HCT116 (cell line): ENCODE results near the gene BICRA. TPM values are rescaled to one million over a fixed set of nuclear protein-coding genes. Genes with fewer than 3 reads are reported as not detected.

Experiments
- ATAC-seq: fragments of 200-7000 bp; cut with Tn5 transposase; 2 replicates; pipeline ENCODE4 v1.9.1; 2020; ENCODE audit warnings: mild to moderate bottlenecking, moderate library complexity
- BruUV-seq: library from RNA; stranded (reverse); fragments of 400-500 nt; replicated peaks from 2 replicates; lab custom pipeline; 2021; lab: Mats Ljungman, UMichigan
- CTCF ChIA-PET: fragments of 300-600 bp; sonication (Branson Sonifier 250); formaldehyde crosslinking; loops from one replicate; lab custom pipeline; 2021; ENCODE audit warnings: antibody characterized with exemption; lab: Charles Lee
- POLR2A ChIA-PET: fragments of 300-600, 350-600 bp; sonication (Branson Sonifier 250); formaldehyde crosslinking; loops from one replicate; lab custom pipeline; 2021; ENCODE audit warnings: antibody characterized with exemption; lab: Charles Lee
- RAD21 ChIA-PET, 2 experiments: fragments of 300-600 bp; sonication (Branson Sonifier 250); formaldehyde crosslinking; loops; one replicate each; lab custom pipeline; 2023; ENCODE audit warnings: low total read pairs in 2 of 2; ENCODE audit not compliant: uncharacterized antibody in 2 of 2, unreplicated experiment in 2 of 2, low non-redundant PET in 1 of 2; lab: Charles Lee
- DNase-seq: peaks from one replicate; pipeline ENCODE4 v3.0.0-alpha.2; 2010; ENCODE audit warnings: low read depth, low spot score
- H2AFZ ChIP-seq: fragments of 200-600 bp; shearing (Covaris generic), sonication (generic); 2 replicates; pipeline ENCODE4 v1.6.1; 2017; ENCODE audit warnings: low read depth, mixed run types, mixed read lengths, antibody characterized with exemption, low read length; ENCODE audit not compliant: poor library complexity, severe bottlenecking
- H3K27ac ChIP-seq: 2 replicates; pipeline ENCODE4 v1.5.1; 2012; ENCODE audit warnings: low read depth, low read length
- H3K27me3 ChIP-seq: fragments of 200-600 bp; sonication (generic); 2 replicates; pipeline ENCODE4 v1.6.1; 2016; ENCODE audit warnings: mixed run types, low read length, mixed read lengths; ENCODE audit not compliant: insufficient read depth
- H3K36me3 ChIP-seq, 2 experiments: fragments of 200-500 bp in 1 of 2; fragments of 200-600 bp in 1 of 2; sonication (Bioruptor generic) in 1 of 2; sonication (generic) in 1 of 2; 2 replicates each; pipeline versions ENCODE4 v1.5.1 to v1.6.1; 2014 to 2016; ENCODE audit warnings: low read length in 2 of 2, inconsistent platforms in 1 of 2, mixed read lengths in 1 of 2, mixed run types in 1 of 2; ENCODE audit not compliant: insufficient read depth in 2 of 2, control insufficient read depth in 1 of 2
- H3K4me1 ChIP-seq, 2 experiments: fragments of 200-600 bp in 1 of 2; sonication (generic) in 1 of 2; 2 replicates each; pipeline versions ENCODE4 v1.5.1 to v1.6.1; 2012 to 2017; ENCODE audit warnings: low read length in 2 of 2, inconsistent platforms in 1 of 2, mild to moderate bottlenecking in 1 of 2, mixed read lengths in 1 of 2, mixed run types in 1 of 2, moderate library complexity in 1 of 2; ENCODE audit not compliant: insufficient read depth in 2 of 2, control insufficient read depth in 1 of 2
- H3K4me2 ChIP-seq: fragments of 200-600 bp; sonication (generic); 2 replicates; pipeline ENCODE4 v1.6.1; 2017; ENCODE audit warnings: mixed run types, low read length, mixed read lengths
- H3K4me3 ChIP-seq, 2 experiments: fragments of 200-600 bp in 1 of 2; sonication (generic) in 1 of 2; replicated peaks in 1 of 2; 2 replicates each; pipeline ENCODE4 v1.5.1; 2011 to 2016; ENCODE audit warnings: low read length in 2 of 2, control low read depth in 1 of 2, low read depth in 1 of 2, mild to moderate bottlenecking in 1 of 2, mixed read lengths in 1 of 2, mixed run types in 1 of 2
- H3K79me2 ChIP-seq: fragments of 200-600 bp; sonication (generic); 2 replicates; pipeline ENCODE4 v1.6.1; 2017; ENCODE audit warnings: mild to moderate bottlenecking, mixed run types, low read length, moderate library complexity, mixed read lengths; ENCODE audit not compliant: insufficient read depth
- H3K9ac ChIP-seq: fragments of 200-600 bp; sonication (generic); 2 replicates; pipeline ENCODE4 v1.6.1; 2016; ENCODE audit warnings: low read length, mixed read lengths
- H3K9me2 ChIP-seq: fragments of 200-600 bp; sonication (generic), shearing (Covaris generic); 2 replicates; pipeline ENCODE4 v1.6.1; 2017; ENCODE audit warnings: mixed run types, mild to moderate bottlenecking, moderate library complexity; ENCODE audit not compliant: insufficient read depth
- H3K9me3 ChIP-seq, 2 experiments: fragments of 200-500 bp in 1 of 2; fragments of 200-600 bp in 1 of 2; sonication (Bioruptor generic) in 1 of 2; sonication (generic) in 1 of 2; 2 replicates each; pipeline ENCODE4 v1.6.1; 2014 to 2017; ENCODE audit warnings: low read length in 2 of 2, mixed read lengths in 2 of 2, inconsistent platforms in 1 of 2, low read depth in 1 of 2, mild to moderate bottlenecking in 1 of 2, mixed run types in 1 of 2, moderate library complexity in 1 of 2; ENCODE audit not compliant: control insufficient read depth in 1 of 2, insufficient read depth in 1 of 2
- H4K20me1 ChIP-seq: fragments of 200-600 bp; sonication (generic), shearing (Covaris generic); 2 replicates; pipeline ENCODE4 v1.6.1; 2017; ENCODE audit warnings: mixed run types, mild to moderate bottlenecking, moderate library complexity; ENCODE audit not compliant: insufficient read depth
- EGR1 ChIP-seq: IDR thresholded peaks from 2 replicates; pipeline ENCODE4 v1.6.1; 2012; ENCODE audit warnings: low read depth
- EZH2 ChIP-seq: fragments of 200-600 bp; sonication (generic); IDR thresholded peaks from 2 replicates; pipeline ENCODE4 v1.6.1; 2017; ENCODE audit warnings: antibody characterized with exemption, mixed run types
- EZH2phosphoT487 ChIP-seq: fragments of 200-600 bp; IDR thresholded peaks from 2 replicates; pipeline ENCODE4 v1.6.1; 2018; ENCODE audit warnings: antibody characterized with exemption, borderline replicate concordance
- FOSL1 ChIP-seq: IDR thresholded peaks from 2 replicates; pipeline ENCODE4 v1.6.1; 2012; ENCODE audit warnings: low read depth
- RAD21 ChIP-seq: IDR thresholded peaks from 2 replicates; pipeline ENCODE4 v1.6.1; 2012; ENCODE audit warnings: low read depth, mild to moderate bottlenecking
- SIN3A ChIP-seq: IDR thresholded peaks from 2 replicates; pipeline ENCODE4 v1.6.1; 2012; ENCODE audit warnings: low read depth
- TCF7L2 ChIP-seq: IDR thresholded peaks from 2 replicates; pipeline ENCODE4 v1.7.0; 2011; ENCODE audit warnings: borderline replicate concordance, inconsistent platforms; ENCODE audit not compliant: insufficient read depth, insufficient read length; ENCODE audit errors: extremely low read depth
- ZFX ChIP-seq: fragments of 450-650 bp; IDR thresholded peaks from 2 replicates; pipeline ENCODE4 v1.6.1; 2017
- intact Hi-C: fragments of 100-400 bp; cut with micrococcal nuclease; formaldehyde crosslinking; loops from 2 replicates; pipeline ENCODE4 v1.10.0; 2022
- total RNA-seq: library from RNA; stranded (reverse); gene quantifications from one replicate; pipeline ENCODE4 v1.2.1, GENCODE V29; 2021; ENCODE audit not compliant: unreplicated experiment
- TF ChIP-seq, protein P1 (sequence below): IDR thresholded peaks from 2 replicates; pipeline ENCODE4 v1.6.1; 2012
- TF ChIP-seq, protein P2 (sequence below): IDR thresholded peaks from 2 replicates; pipeline ENCODE4 v1.6.1; 2012
- TF ChIP-seq, protein P3 (sequence below): IDR thresholded peaks from 2 replicates; pipeline ENCODE4 v1.6.1; 2011; ENCODE audit warnings: mild to moderate bottlenecking, low read length, moderate library complexity; ENCODE audit not compliant: insufficient replicate concordance; ENCODE audit errors: extremely low read depth
- TF ChIP-seq, protein P4 (sequence below), 3 experiments: fragments of 200-600 bp in 1 of 3; sonication (generic) in 1 of 3; IDR thresholded peaks in 2 of 3; conservative IDR thresholded peaks in 1 of 3; 2 replicates each; pipeline ENCODE4 v1.5.1; 2012 to 2017; ENCODE audit warnings: low read depth in 2 of 3, low read length in 2 of 3, antibody characterized with exemption in 1 of 3, borderline replicate concordance in 1 of 3, control low read depth in 1 of 3, mild to moderate bottlenecking in 1 of 3, mixed read lengths in 1 of 3, mixed run types in 1 of 3, moderate library complexity in 1 of 3; ENCODE audit not compliant: insufficient read depth in 1 of 3

BICRA gene
- total RNA-seq, 1 experiment from 2014 or later: 11.3 TPM

DNA sequence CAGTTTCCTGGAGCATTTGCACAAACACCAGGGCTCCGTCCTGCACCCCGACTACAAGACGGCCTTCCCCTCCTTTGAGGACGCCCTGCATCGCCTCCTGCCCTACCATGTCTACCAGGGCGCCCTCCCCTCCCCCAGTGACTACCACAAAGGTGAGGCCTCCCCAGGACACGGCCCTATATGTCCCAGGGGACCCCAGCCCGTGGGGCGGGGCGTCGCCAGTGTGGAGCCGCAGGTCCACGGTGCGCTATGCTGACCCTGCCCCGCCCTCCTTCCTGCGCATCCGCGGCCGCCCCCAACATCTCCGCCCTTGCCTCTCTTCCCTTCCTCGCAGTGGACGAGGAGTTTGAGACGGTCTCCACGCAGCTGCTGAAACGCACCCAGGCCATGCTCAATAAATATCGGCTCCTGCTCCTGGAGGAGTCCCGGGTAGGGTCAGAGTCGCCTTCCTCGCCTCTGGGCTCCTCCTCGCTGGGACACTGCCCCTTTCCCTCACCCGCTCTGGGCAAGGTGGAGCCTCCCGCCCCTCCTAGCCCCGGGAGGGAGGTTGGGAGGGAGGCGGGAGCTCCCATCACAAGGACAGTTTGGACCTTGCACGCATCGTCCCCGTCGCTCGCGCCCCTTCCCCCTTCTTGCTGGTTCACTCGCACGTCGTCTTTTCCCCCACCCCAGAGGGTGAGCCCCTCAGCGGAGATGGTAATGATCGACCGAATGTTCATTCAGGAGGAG, 89.9 kb downstream of the BICRA start:
- Histone ChIP-seq H3K4me1 (peaks cover 3 to 8% of the 10 kb centered on the region in 2 experiments; a peak in 3 of 4 replicates), H3K36me3 (peaks cover 7 to 10% of the 10 kb centered on the region in 2 experiments; a peak in 3 of 4 replicates), H2AFZ (no peak overlapping the region), H3K27ac (no peak overlapping the region; the same call in 1 of the 2 replicates), H3K9ac (no peak overlapping the region), H4K20me1 (no peaks in the 10 kb centered on the region), H3K79me2 (no peaks in the 10 kb centered on the region), H3K27me3 (no peaks in the 10 kb centered on the region), H3K9me2 (no peaks in the 10 kb centered on the region), H3K4me3 (no peak overlapping the region), H3K9me3 (no peaks in the 10 kb centered on the region), H3K4me2 (no peak overlapping the region)
- ChIA-PET RAD21 (interaction anchor here (0.7 to 1.5 kb wide), 4 partner anchors 7 to 263 kb away, joined by 3 to 8 read pairs (median 3); no protein-coding TSS in a partner anchor), POLR2A (interaction anchor here (0.9 kb wide), 1 partner anchor 262 kb away, joined by 3 read pairs; no protein-coding TSS in a partner anchor), CTCF (interaction anchor here (1.0 to 3.1 kb wide), 12 partner anchors 9 to 274 kb away, joined by 4 to 38 read pairs (median 7); partner anchors contain the start of genes EHD2 and KPTN)
- 0 out of 2 replicates have a peak, but pooled peaks have one; percentile 2 for ATAC-seq
- intact Hi-C loops: loop anchor here (1.0 to 10.0 kb wide), 4 partner anchors 96 to 404 kb away; partner anchors contain the start of gene NAPA
- DNase-seq: no peak
- TF ChIP-seq EGR1: no peak
- TF ChIP-seq FOSL1: no peak
- no peak for TF ChIP-seq TCF7L2
- no peak for TF ChIP-seq SIN3A
- no peak for TF ChIP-seq EZH2phosphoT487
- TF ChIP-seq ZFX: no peak
- TF ChIP-seq, protein P1, sequence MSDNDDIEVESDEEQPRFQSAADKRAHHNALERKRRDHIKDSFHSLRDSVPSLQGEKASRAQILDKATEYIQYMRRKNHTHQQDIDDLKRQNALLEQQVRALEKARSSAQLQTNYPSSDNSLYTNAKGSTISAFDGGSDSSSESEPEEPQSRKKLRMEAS: no peak
- BruUV-seq: no TSS peak

DNA sequence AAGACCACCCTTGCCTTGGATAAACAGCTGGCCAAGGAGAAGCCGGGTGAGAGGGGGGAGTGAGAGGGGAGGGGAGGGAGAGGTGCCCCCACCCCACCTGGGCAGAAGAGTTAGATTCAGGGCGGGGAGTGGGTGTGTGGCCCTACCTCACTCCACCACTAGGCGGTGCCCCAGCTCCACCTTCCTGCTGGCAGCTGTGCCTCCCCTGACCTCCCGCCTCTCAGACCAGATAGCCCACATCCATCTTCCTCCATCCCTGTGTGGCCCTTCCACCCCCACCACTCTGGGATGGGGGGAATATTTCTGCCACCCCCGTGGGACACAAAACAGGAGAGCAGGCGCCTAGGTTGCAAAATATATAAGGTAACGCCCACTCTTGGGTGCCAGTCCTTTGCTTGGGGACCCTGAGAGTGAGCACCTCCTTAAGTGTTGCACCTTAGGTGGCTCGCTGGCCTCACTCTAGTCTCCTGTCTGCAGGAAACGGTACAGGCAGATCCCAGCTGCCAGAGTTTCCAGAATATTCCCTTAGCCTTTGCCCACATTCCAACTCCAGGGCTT, 90.5 kb downstream of the BICRA start:
- Histone ChIP-seq H3K9me2 (no peaks in the 10 kb centered on the region), H3K27me3 (no peaks in the 10 kb centered on the region), H3K27ac (no peak overlapping the region), H3K36me3 (peaks cover 7 to 10% of the 10 kb centered on the region in 2 experiments; a peak in 3 of 4 replicates), H3K4me1 (peaks cover 3 to 8% of the 10 kb centered on the region in 2 experiments; a peak in 3 of 4 replicates), H2AFZ (no peak overlapping the region), H4K20me1 (no peaks in the 10 kb centered on the region), H3K79me2 (no peaks in the 10 kb centered on the region), H3K9ac (no peak overlapping the region), H3K4me3 (no peak overlapping the region), H3K9me3 (no peaks in the 10 kb centered on the region), H3K4me2 (no peak overlapping the region)
- ATAC-seq (peak; percentile 71), DNase-seq (no peak)
- ChIA-PET POLR2A (no interaction called here), CTCF (interaction anchor here (1.0 to 3.1 kb wide), 8 partner anchors 13 to 271 kb away, joined by 4 to 38 read pairs (median 7); partner anchors contain the start of genes EHD2, KPTN and NAPA), RAD21 (interaction anchor here in 1 of 2 experiments (1.0 kb wide), 1 partner anchor 263 kb away, joined by 3 read pairs; no protein-coding TSS in a partner anchor)
- no peak for TF ChIP-seq EZH2
- TF ChIP-seq, protein P2, sequence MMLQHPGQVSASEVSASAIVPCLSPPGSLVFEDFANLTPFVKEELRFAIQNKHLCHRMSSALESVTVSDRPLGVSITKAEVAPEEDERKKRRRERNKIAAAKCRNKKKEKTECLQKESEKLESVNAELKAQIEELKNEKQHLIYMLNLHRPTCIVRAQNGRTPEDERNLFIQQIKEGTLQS: no peak
- TF ChIP-seq, protein P3, sequence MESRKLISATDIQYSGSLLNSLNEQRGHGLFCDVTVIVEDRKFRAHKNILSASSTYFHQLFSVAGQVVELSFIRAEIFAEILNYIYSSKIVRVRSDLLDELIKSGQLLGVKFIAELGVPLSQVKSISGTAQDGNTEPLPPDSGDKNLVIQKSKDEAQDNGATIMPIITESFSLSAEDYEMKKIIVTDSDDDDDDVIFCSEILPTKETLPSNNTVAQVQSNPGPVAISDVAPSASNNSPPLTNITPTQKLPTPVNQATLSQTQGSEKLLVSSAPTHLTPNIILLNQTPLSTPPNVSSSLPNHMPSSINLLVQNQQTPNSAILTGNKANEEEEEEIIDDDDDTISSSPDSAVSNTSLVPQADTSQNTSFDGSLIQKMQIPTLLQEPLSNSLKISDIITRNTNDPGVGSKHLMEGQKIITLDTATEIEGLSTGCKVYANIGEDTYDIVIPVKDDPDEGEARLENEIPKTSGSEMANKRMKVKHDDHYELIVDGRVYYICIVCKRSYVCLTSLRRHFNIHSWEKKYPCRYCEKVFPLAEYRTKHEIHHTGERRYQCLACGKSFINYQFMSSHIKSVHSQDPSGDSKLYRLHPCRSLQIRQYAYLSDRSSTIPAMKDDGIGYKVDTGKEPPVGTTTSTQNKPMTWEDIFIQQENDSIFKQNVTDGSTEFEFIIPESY: no peak
- peak; percentile 75 for TF ChIP-seq RAD21
- TF ChIP-seq, protein P4, sequence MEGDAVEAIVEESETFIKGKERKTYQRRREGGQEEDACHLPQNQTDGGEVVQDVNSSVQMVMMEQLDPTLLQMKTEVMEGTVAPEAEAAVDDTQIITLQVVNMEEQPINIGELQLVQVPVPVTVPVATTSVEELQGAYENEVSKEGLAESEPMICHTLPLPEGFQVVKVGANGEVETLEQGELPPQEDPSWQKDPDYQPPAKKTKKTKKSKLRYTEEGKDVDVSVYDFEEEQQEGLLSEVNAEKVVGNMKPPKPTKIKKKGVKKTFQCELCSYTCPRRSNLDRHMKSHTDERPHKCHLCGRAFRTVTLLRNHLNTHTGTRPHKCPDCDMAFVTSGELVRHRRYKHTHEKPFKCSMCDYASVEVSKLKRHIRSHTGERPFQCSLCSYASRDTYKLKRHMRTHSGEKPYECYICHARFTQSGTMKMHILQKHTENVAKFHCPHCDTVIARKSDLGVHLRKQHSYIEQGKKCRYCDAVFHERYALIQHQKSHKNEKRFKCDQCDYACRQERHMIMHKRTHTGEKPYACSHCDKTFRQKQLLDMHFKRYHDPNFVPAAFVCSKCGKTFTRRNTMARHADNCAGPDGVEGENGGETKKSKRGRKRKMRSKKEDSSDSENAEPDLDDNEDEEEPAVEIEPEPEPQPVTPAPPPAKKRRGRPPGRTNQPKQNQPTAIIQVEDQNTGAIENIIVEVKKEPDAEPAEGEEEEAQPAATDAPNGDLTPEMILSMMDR (IDR thresholded peaks at IDR 0.05 in 2 of 3, conservative IDR thresholded peaks at IDR 0.05 in 1 of 3; ENCODE audit: borderline replicate concordance in 1 of 3, insufficient read depth in 1 of 3, low read depth in 2 of 3, low read length in 2 of 3): peak; percentile 61 to 95 (median 86); a peak in 5 of 6 replicates
- no TSS peak for BruUV-seq
- intact Hi-C loops: loop anchor here (5.0 to 10.0 kb wide), 2 partner anchors 97 to 405 kb away; no protein-coding TSS in a partner anchor
